ENCODE results near the gene CDHR3. TPM values are rescaled to one million over a fixed set of nuclear protein-coding genes. Genes with fewer than 3 reads are reported as not detected.

The CDHR3 gene
- total RNA-seq, 4 donors from 2014 or later = 20.6 to 82.5 (median 49.7) TPM

- H3K27me3 ChIP-seq = no peaks in the 10 kb centered on the region
- no peaks in the 10 kb centered on the region for H3K9me3 ChIP-seq
- no peaks in the 10 kb centered on the region for H3K36me3 ChIP-seq
- DNase-seq = no peak
- no peak overlapping the region for H3K27ac ChIP-seq
- TF ChIP-seq CTCF (IDR thresholded peaks at IDR 0.05) (no peak), POLR2A (IDR thresholded peaks at IDR 0.05) (no peak)
- no peak overlapping the region for H3K4me3 ChIP-seq
- peaks cover 0 to 3% (median 0%) of the 10 kb centered on the region in 4 donors for H3K4me1 ChIP-seq
Observed at GRCh38 chr7:106036004-106036403, 72.9 kb downstream of the CDHR3 start.

- Histone ChIP-seq H3K4me3 (no peak overlapping the region), H3K36me3 (no peaks in the 10 kb centered on the region), H3K4me1 (peaks cover 0 to 11% (median 3%) of the 10 kb centered on the region in 4 donors), H3K27me3 (no peaks in the 10 kb centered on the region), H3K9me3 (no peaks in the 10 kb centered on the region), H3K27ac (no peak overlapping the region)
- DNase-seq = no peak
- TF ChIP-seq CTCF (IDR thresholded peaks at IDR 0.05) (no peak), POLR2A (IDR thresholded peaks at IDR 0.05) (no peak)
Observed at GRCh38 chr7:106037489-106038176, 74.6 kb downstream of the CDHR3 start.

- H3K9me3 ChIP-seq = no peaks in the 10 kb centered on the region
- peaks cover 0 to 13% (median 5%) of the 10 kb centered on the region in 4 donors for H3K4me1 ChIP-seq
- H3K36me3 ChIP-seq = no peaks in the 10 kb centered on the region
- no peak for DNase-seq
- no peaks in the 10 kb centered on the region for H3K27me3 ChIP-seq
- H3K27ac ChIP-seq = no peak overlapping the region
- no peak overlapping the region for H3K4me3 ChIP-seq
- TF ChIP-seq CTCF (IDR thresholded peaks at IDR 0.05) = no peak
- TF ChIP-seq POLR2A (IDR thresholded peaks at IDR 0.05) = no peak
Observed at GRCh38 chr7:106038289-106038688, 75.2 kb downstream of the CDHR3 start.

- DNase-seq = no peak
- Histone ChIP-seq H3K36me3 (no peaks in the 10 kb centered on the region), H3K27ac (no peak overlapping the region), H3K4me1 (peaks cover 0 to 13% (median 5%) of the 10 kb centered on the region in 4 donors), H3K4me3 (no peak overlapping the region), H3K27me3 (no peaks in the 10 kb centered on the region), H3K9me3 (no peaks in the 10 kb centered on the region)
- TF ChIP-seq CTCF (IDR thresholded peaks at IDR 0.05) (no peak), POLR2A (IDR thresholded peaks at IDR 0.05) (no peak)
Observed at GRCh38 chr7:106038916-106039315, 75.9 kb downstream of the CDHR3 start.

GRCh38 chr7:106039486-106040060, 76.5 kb downstream of the CDHR3 start:
- Histone ChIP-seq H3K27ac (no peak overlapping the region), H3K4me3 (no peak overlapping the region), H3K36me3 (no peaks in the 10 kb centered on the region), H3K4me1 (peaks cover 0 to 13% (median 5%) of the 10 kb centered on the region in 4 donors), H3K9me3 (no peaks in the 10 kb centered on the region), H3K27me3 (no peaks in the 10 kb centered on the region)
- DNase-seq = no peak
- no peak for TF ChIP-seq POLR2A (IDR thresholded peaks at IDR 0.05)

- DNase-seq = peak in 1 of 3 donors; percentile 64
- TF ChIP-seq CTCF (IDR thresholded peaks at IDR 0.05) (peak; percentile 28 to 70 (median 56)), POLR2A (IDR thresholded peaks at IDR 0.05) (no peak)
Observed at GRCh38 chr7:106041140-106041717, 78.2 kb downstream of the CDHR3 start.

More at GRCh38 chr7:106041140-106041717, 78.2 kb downstream of the CDHR3 start:
- H3K9me3 ChIP-seq = no peaks in the 10 kb centered on the region
- H3K36me3 ChIP-seq = no peaks in the 10 kb centered on the region
- H3K27ac ChIP-seq = no peak overlapping the region
- no peaks in the 10 kb centered on the region for H3K27me3 ChIP-seq
- peaks cover 0 to 13% (median 5%) of the 10 kb centered on the region in 4 donors for H3K4me1 ChIP-seq
- H3K4me3 ChIP-seq = no peak overlapping the region
